Activated CD4-positive, alpha-beta T cell treated with anti-CD3 and anti-CD28 coated beads for 4 hours (primary cell): ENCODE measurements around the gene HS6ST3.

Experiments used
- DNase-seq, 2 donors: peaks; one replicate each; pipeline ENCODE4 v3.0.0-alpha.2; 2020

HS6ST3 gene

GRCh38 chr13:96203471-96203870 lies 113.6 kb downstream of the HS6ST3 start:
- no peak for DNase-seq

- no peak for DNase-seq
Observed at GRCh38 chr13:96214824-96215445, 125.0 kb downstream of the HS6ST3 start.

- no peak for DNase-seq
Observed at GRCh38 chr13:96216543-96216942, 126.6 kb downstream of the HS6ST3 start.

GRCh38 chr13:96218475-96218874 lies 128.6 kb downstream of the HS6ST3 start:
- DNase-seq, result no peak

GRCh38 chr13:96221471-96221870 lies 131.6 kb downstream of the HS6ST3 start:
- DNase-seq, result no peak

- DNase-seq, result no peak
Observed at GRCh38 chr13:96223231-96223630, 133.3 kb downstream of the HS6ST3 start.

GRCh38 chr13:96229356-96229755 lies 139.4 kb downstream of the HS6ST3 start:
- DNase-seq, result no peak

- DNase-seq, result no peak
Observed at GRCh38 chr13:96238241-96238640, 148.3 kb downstream of the HS6ST3 start.

- DNase-seq, result no peak
Observed at GRCh38 chr13:96238861-96239260, 149.0 kb downstream of the HS6ST3 start.

- no peak for DNase-seq
Observed at GRCh38 chr13:96243376-96243775, 153.5 kb downstream of the HS6ST3 start.

GRCh38 chr13:96248103-96248502 lies 158.2 kb downstream of the HS6ST3 start:
- no peak for DNase-seq

GRCh38 chr13:96248996-96249395 lies 159.1 kb downstream of the HS6ST3 start:
- DNase-seq, result no peak

GRCh38 chr13:96252903-96253302 lies 163.0 kb downstream of the HS6ST3 start:
- no peak for DNase-seq

- no peak for DNase-seq
Observed at GRCh38 chr13:96273196-96273595, 183.3 kb downstream of the HS6ST3 start.

- no peak for DNase-seq
Observed at GRCh38 chr13:96274046-96274445, 184.1 kb downstream of the HS6ST3 start.

GRCh38 chr13:96279904-96280303 lies 190.0 kb downstream of the HS6ST3 start:
- DNase-seq, result no peak

- no peak for DNase-seq
Observed at GRCh38 chr13:96284971-96285370, 195.1 kb downstream of the HS6ST3 start.

- DNase-seq, result no peak
Observed at GRCh38 chr13:96285729-96286128, 195.8 kb downstream of the HS6ST3 start.

- DNase-seq, result no peak
Observed at GRCh38 chr13:96294930-96295881, 205.3 kb downstream of the HS6ST3 start.

GRCh38 chr13:96297360-96297759 lies 207.5 kb downstream of the HS6ST3 start:
- no peak for DNase-seq

GRCh38 chr13:96299235-96299634 lies 209.3 kb downstream of the HS6ST3 start:
- DNase-seq, result no peak

- no peak for DNase-seq
Observed at GRCh38 chr13:96308568-96308967, 218.7 kb downstream of the HS6ST3 start.

- DNase-seq, result no peak
Observed at GRCh38 chr13:96314974-96315373, 225.1 kb downstream of the HS6ST3 start.

- DNase-seq, result no peak
Observed at GRCh38 chr13:96338030-96338429, 248.1 kb downstream of the HS6ST3 start.
